H4 (cell line): ENCODE results near the gene CCDC154. TPM values are rescaled to one million over a fixed set of nuclear protein-coding genes. Genes with fewer than 3 reads are reported as not detected.

Experiments used
- DNase-seq: peaks from one replicate; pipeline ENCODE4 v3.0.0-alpha.2; 2015; ENCODE audit warnings: low spot score
- total RNA-seq: library from RNA; depleted of rRNA; stranded (reverse); fragments of >200 nt; shearing (Covaris generic); gene quantifications from 2 replicates; pipeline ENCODE4 v1.2.3, GENCODE V29; 2014

Gene CCDC154
- total RNA-seq, 1 experiment from 2014 or later: not detected

- DNase-seq: no peak
Measured at GRCh38 chr16:1425616-1426370, 18.6 kb downstream of the CCDC154 start.

- no peak for DNase-seq
Measured at GRCh38 chr16:1424028-1424427, 20.3 kb downstream of the CCDC154 start.

- no peak for DNase-seq
Measured at GRCh38 chr16:1422076-1422475, 22.3 kb downstream of the CCDC154 start.

- no peak for DNase-seq
Measured at GRCh38 chr16:1420111-1420539, 24.2 kb downstream of the CCDC154 start.

GRCh38 chr16:1416521-1416941 is 27.8 kb downstream of the CCDC154 start:
- DNase-seq: no peak

- DNase-seq: no peak
Measured at GRCh38 chr16:1414532-1415260, 29.7 kb downstream of the CCDC154 start, which contains the start of gene UNKL. UNKL (minus strand) TSS chr16:1414704; CDS start chr16:1414691, 13 bp downstream.

GRCh38 chr16:1413684-1414531 is 30.4 kb downstream of the CCDC154 start:
- DNase-seq: no peak

GRCh38 chr16:1412847-1413246 is 31.5 kb downstream of the CCDC154 start:
- DNase-seq: no peak

- DNase-seq: peak; percentile 77
Measured at GRCh38 chr16:1408171-1408837, 36.1 kb downstream of the CCDC154 start.

GRCh38 chr16:1407753-1408152 is 36.6 kb downstream of the CCDC154 start:
- no peak for DNase-seq

- no peak for DNase-seq
Measured at GRCh38 chr16:1403733-1404132, 40.6 kb downstream of the CCDC154 start.

- DNase-seq: no peak
Measured at GRCh38 chr16:1403036-1403435, 41.3 kb downstream of the CCDC154 start.

- DNase-seq: no peak
Measured at GRCh38 chr16:1401758-1402154, 42.6 kb downstream of the CCDC154 start.

GRCh38 chr16:1401061-1401757 is 43.1 kb downstream of the CCDC154 start:
- no peak for DNase-seq

- DNase-seq: no peak
Measured at GRCh38 chr16:1398826-1399581, 45.4 kb downstream of the CCDC154 start.

GRCh38 chr16:1398351-1398750 is 46.0 kb downstream of the CCDC154 start:
- DNase-seq: no peak

GRCh38 chr16:1397779-1398178 is 46.6 kb downstream of the CCDC154 start:
- no peak for DNase-seq

- no peak for DNase-seq
Measured at GRCh38 chr16:1395444-1396031, 48.8 kb downstream of the CCDC154 start.

- DNase-seq: no peak
Measured at GRCh38 chr16:1394367-1394951, 49.9 kb downstream of the CCDC154 start.
